Breast epithelium (tissue), 4 donors: ENCODE data around the gene ASTL. TPM values are rescaled to one million over a fixed set of nuclear protein-coding genes. Genes with fewer than 3 reads are reported as not detected.
A peak's percentile ranks its signal among the peaks of the same experiment; 100 is the strongest.

Experiments
- DNase-seq, 2 donors: peaks; one replicate each; pipeline ENCODE4 v3.0.0-alpha.2; 2019; ENCODE audit warnings: low spot score in 2 of 2
- H3K27ac ChIP-seq, 2 donors: fragments of 200-600 bp; sonication (generic) in 1 of 2; one replicate each; pipeline ENCODE4 v1.5.1; 2016 to 2019; ENCODE audit warnings: mild to moderate bottlenecking in 1 of 2
- H3K27me3 ChIP-seq, 2 donors: fragments of 200-600 bp; sonication (generic) in 1 of 2; one replicate each; pipeline versions ENCODE4 v1.5.1 to v1.6.0; 2017 to 2019; ENCODE audit warnings: control low read depth in 1 of 2, mild to moderate bottlenecking in 1 of 2
- H3K36me3 ChIP-seq: fragments of 200-600 bp; one replicate; pipeline ENCODE4 v1.5.1; 2019
- H3K4me1 ChIP-seq, 2 donors: fragments of 200-600 bp; sonication (generic); one replicate each; pipeline ENCODE4 v1.5.1; 2016 to 2019; ENCODE audit warnings: control low read depth in 1 of 2
- H3K4me3 ChIP-seq, 3 donors: fragments of 200-600 bp; sonication (generic); 1 replicate in 2 of 3; 2 replicates in 1 of 3; pipeline ENCODE4 v1.5.1; 2016 to 2019; ENCODE audit warnings: mild to moderate bottlenecking in 3 of 3, moderate library complexity in 2 of 3
- H3K9me3 ChIP-seq, 2 donors: fragments of 200-600 bp; sonication (generic) in 1 of 2; one replicate each; pipeline ENCODE4 v1.5.1; 2016 to 2019; ENCODE audit warnings: control low read depth in 1 of 2
- POLR2A ChIP-seq: fragments of 450-650 bp; IDR thresholded peaks from one replicate; pipeline ENCODE4 v1.6.1; 2016; ENCODE audit warnings: antibody characterized with exemption, mild to moderate bottlenecking, moderate library complexity
- POLR2AphosphoS5 ChIP-seq, 3 donors: sonication (generic); formaldehyde crosslinking; IDR thresholded peaks; one replicate each; pipeline ENCODE4 v1.6.1; 2017; ENCODE audit warnings: antibody characterized with exemption in 3 of 3
- intact Hi-C: fragments of 100-400 bp; cut with DNase I; formaldehyde crosslinking; loops from one replicate; pipeline ENCODE4 v1.15.1; 2023; ENCODE audit warnings: low total_unique reads
- total RNA-seq, 3 donors: library from RNA; depleted of rRNA; stranded (reverse); fragments of >200 nt; gene quantifications; one replicate each; pipeline ENCODE4 v1.1.0, GENCODE V29; 2016
- TF ChIP-seq, protein P1 (sequence below), 3 donors: fragments of 450-650 bp; IDR thresholded peaks; one replicate each; pipeline ENCODE4 v1.5.1; 2016 to 2017; ENCODE audit warnings: antibody characterized with exemption in 3 of 3, mild to moderate bottlenecking in 3 of 3, moderate library complexity in 3 of 3

The ASTL gene
- total RNA-seq, 3 donors from 2014 or later, result 0.32 TPM; not detected in 2

DNA sequence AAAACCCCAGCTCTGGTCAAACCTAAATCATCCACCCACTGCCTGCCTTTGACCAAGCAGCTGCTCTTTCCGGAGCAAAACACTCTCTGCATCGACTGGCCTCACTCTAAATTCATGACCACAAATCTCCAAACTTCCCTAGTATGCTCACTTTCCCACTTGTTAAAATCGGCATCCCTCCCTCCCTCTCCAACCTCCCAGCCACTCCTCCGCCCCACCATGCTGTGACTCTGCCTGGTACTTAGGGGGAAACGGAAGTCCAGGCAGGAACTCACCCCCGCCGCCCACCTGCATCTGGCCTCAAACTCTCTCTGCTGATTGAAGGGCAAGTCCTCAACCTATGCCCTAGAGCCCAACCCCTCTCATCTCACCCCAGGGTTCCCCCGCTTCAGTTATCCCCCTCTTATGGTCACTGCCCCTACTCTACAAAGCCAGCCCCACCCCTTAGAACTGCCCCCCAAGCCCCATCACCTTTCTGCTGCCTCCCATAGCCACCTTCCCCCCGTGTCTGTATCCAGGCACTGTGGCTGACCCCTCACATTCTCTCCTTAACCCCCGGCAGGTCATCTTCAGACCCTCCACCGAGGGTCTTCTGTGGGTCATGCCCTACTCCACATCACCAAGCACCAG is 18.1 kb downstream of the ASTL start:
- Histone ChIP-seq H3K4me1 (peaks cover 3 to 12% of the 10 kb centered on the region in 2 donors), H3K27me3 (peaks cover 0 to 4% of the 10 kb centered on the region in 2 donors), H3K4me3 (no peak overlapping the region), H3K27ac (no peak overlapping the region), H3K9me3 (no peaks in the 10 kb centered on the region), H3K36me3 (no peaks in the 10 kb centered on the region)
- intact Hi-C loops, result no loop called here
- DNase-seq, result no peak
- TF ChIP-seq POLR2A, result no peak
- TF ChIP-seq POLR2AphosphoS5 (IDR thresholded peaks at IDR 0.05), result no peak
- TF ChIP-seq, protein P1, sequence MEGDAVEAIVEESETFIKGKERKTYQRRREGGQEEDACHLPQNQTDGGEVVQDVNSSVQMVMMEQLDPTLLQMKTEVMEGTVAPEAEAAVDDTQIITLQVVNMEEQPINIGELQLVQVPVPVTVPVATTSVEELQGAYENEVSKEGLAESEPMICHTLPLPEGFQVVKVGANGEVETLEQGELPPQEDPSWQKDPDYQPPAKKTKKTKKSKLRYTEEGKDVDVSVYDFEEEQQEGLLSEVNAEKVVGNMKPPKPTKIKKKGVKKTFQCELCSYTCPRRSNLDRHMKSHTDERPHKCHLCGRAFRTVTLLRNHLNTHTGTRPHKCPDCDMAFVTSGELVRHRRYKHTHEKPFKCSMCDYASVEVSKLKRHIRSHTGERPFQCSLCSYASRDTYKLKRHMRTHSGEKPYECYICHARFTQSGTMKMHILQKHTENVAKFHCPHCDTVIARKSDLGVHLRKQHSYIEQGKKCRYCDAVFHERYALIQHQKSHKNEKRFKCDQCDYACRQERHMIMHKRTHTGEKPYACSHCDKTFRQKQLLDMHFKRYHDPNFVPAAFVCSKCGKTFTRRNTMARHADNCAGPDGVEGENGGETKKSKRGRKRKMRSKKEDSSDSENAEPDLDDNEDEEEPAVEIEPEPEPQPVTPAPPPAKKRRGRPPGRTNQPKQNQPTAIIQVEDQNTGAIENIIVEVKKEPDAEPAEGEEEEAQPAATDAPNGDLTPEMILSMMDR (IDR thresholded peaks at IDR 0.05), result no peak

DNA sequence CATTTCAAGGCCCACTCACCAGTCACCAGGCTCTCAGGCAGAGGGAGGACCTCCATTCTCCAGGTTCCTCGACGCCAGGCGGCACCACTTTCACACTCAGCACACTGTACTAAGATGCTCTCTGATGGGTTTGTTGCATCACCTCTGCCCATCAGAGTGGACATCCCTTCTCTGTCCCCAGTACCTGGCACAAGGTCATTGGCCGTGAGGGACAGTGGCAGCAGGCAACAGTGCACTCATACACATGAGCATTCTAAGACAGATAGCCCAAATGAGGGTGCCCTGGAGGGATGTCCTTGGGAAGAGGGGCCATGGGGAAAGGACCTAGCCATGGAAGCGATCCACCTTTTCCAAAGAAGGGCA is 18.9 kb downstream of the ASTL start:
- peaks cover 3 to 12% of the 10 kb centered on the region in 2 donors for H3K4me1 ChIP-seq
- no peaks in the 10 kb centered on the region for H3K9me3 ChIP-seq
- peaks cover 0 to 4% of the 10 kb centered on the region in 2 donors for H3K27me3 ChIP-seq
- intact Hi-C loops, result loop anchor here (10.0 kb wide), 2 partner anchors 95 to 965 kb away; partner anchors contain the start of gene ZNF514
- DNase-seq, result no peak
- no peaks in the 10 kb centered on the region for H3K36me3 ChIP-seq
- TF ChIP-seq POLR2A (no peak), POLR2AphosphoS5 (IDR thresholded peaks at IDR 0.05) (no peak)
- TF ChIP-seq, protein P1 (IDR thresholded peaks at IDR 0.05), result no peak
- no peak overlapping the region for H3K4me3 ChIP-seq
- H3K27ac ChIP-seq, result no peak overlapping the region

DNA sequence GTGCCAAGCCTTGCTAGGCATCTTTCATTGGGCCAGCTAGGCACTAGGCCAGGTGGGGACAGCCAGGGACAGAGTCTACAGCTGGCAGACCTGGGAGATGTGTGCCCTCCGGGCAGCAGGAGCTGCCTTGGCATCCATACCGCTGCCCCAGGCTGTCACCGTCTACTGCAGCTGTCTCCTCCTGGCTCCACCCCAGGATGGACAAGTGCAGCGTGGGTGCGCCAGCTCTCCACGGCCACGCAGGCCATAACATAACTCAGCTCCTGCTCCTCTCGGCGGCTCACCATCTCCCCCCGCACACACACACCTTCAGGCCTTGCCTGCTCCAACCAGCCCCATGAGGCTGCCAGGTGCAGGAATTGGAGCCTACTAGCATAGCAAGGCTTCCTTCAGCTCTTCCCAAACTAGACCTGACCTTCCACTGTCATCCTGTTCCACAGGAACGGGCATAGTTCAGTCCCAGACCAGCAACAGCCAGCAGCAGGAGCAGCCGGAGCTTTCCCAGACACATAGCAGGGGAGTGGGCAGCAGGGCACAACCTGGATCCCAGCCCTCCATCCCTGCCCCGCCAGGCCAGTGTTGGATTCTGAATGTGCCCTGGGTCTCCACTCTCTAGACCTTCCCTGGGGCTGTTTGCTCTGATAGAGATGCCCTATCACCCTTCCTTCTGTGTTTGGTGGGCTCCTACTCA is 19.5 kb downstream of the ASTL start:
- Histone ChIP-seq H3K9me3 (no peaks in the 10 kb centered on the region), H3K27ac (no peak overlapping the region), H3K36me3 (no peaks in the 10 kb centered on the region), H3K4me3 (no peak overlapping the region), H3K4me1 (peaks cover 3 to 12% of the 10 kb centered on the region in 2 donors), H3K27me3 (peaks cover 0 to 4% of the 10 kb centered on the region in 2 donors)
- DNase-seq, result peak in 1 of 2 donors; percentile 46
- intact Hi-C loops, result loop anchor here (10.0 kb wide), 2 partner anchors 94 to 964 kb away; partner anchors contain the start of gene ZNF514
- TF ChIP-seq, protein P1 (IDR thresholded peaks at IDR 0.05), result no peak
- TF ChIP-seq POLR2AphosphoS5 (IDR thresholded peaks at IDR 0.05) (no peak), POLR2A (no peak)

- TF ChIP-seq POLR2AphosphoS5 (IDR thresholded peaks at IDR 0.05) (no peak), POLR2A (no peak)
- TF ChIP-seq, protein P1 (IDR thresholded peaks at IDR 0.05), result no peak
- Histone ChIP-seq H3K9me3 (no peaks in the 10 kb centered on the region), H3K4me3 (peak overlapping the region in 2 of 3 donors; percentile 56 to 91), H3K27me3 (peaks cover 0 to 4% of the 10 kb centered on the region in 2 donors), H3K4me1 (peaks cover 3 to 12% of the 10 kb centered on the region in 2 donors), H3K27ac (no peak overlapping the region), H3K36me3 (no peaks in the 10 kb centered on the region)
- DNase-seq, result no peak
- intact Hi-C loops, result loop anchor here (10.0 kb wide), 2 partner anchors 93 to 963 kb away; partner anchors contain the start of gene ZNF514
Observed at GRCh38 chr2:96117701-96118588, 20.4 kb downstream of the ASTL start.
